ENCODE data around the gene RAPGEF2.

RAPGEF2 gene

GRCh38 chr4:159126716-159127115 lies 23.8 kb downstream of the RAPGEF2 start:
- H3K9me2 ChIP-seq (replicated peaks; ENCODE audit: control insufficient read depth, low read length), result no peaks in the 10 kb centered on the region
- TF ChIP-seq, protein P1, sequence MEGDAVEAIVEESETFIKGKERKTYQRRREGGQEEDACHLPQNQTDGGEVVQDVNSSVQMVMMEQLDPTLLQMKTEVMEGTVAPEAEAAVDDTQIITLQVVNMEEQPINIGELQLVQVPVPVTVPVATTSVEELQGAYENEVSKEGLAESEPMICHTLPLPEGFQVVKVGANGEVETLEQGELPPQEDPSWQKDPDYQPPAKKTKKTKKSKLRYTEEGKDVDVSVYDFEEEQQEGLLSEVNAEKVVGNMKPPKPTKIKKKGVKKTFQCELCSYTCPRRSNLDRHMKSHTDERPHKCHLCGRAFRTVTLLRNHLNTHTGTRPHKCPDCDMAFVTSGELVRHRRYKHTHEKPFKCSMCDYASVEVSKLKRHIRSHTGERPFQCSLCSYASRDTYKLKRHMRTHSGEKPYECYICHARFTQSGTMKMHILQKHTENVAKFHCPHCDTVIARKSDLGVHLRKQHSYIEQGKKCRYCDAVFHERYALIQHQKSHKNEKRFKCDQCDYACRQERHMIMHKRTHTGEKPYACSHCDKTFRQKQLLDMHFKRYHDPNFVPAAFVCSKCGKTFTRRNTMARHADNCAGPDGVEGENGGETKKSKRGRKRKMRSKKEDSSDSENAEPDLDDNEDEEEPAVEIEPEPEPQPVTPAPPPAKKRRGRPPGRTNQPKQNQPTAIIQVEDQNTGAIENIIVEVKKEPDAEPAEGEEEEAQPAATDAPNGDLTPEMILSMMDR (IDR thresholded peaks at IDR 0.05; ENCODE audit: low read depth, low read length, poor library complexity, severe bottlenecking), result no peak
- no peak for TF ChIP-seq EZH2phosphoT487 (IDR thresholded peaks at IDR 0.05; ENCODE audit: borderline replicate concordance, low read length)
- H4K20me1 ChIP-seq (ENCODE audit: control insufficient read depth, insufficient read depth, low read depth, low read length), result no peaks in the 10 kb centered on the region; the same call in 1 of the 2 replicates
- no peaks in the 10 kb centered on the region for H3K9me3 ChIP-seq (ENCODE audit: control insufficient read depth, insufficient read depth, low read length)
- no peaks in the 10 kb centered on the region for H3K27me3 ChIP-seq (ENCODE audit: control insufficient read depth, low read length)
- no peaks in the 10 kb centered on the region for H3K36me3 ChIP-seq (ENCODE audit: control insufficient read depth, low read length)
- H3F3A ChIP-seq (ENCODE audit: control insufficient read depth, insufficient read depth), result no peaks in the 10 kb centered on the region
- peaks cover 52% of the 10 kb centered on the region for H3K79me2 ChIP-seq (ENCODE audit: control insufficient read depth, low read length)
- no peak overlapping the region for H3K27ac ChIP-seq (ENCODE audit: low read depth, low read length)
- no peak overlapping the region for H3K4me2 ChIP-seq (ENCODE audit: low read length)
- peaks cover 38% of the 10 kb centered on the region for H3K4me1 ChIP-seq (ENCODE audit: control insufficient read depth, low read length)
- no peak overlapping the region for H3K4me3 ChIP-seq (ENCODE audit: low read length)

DNA sequence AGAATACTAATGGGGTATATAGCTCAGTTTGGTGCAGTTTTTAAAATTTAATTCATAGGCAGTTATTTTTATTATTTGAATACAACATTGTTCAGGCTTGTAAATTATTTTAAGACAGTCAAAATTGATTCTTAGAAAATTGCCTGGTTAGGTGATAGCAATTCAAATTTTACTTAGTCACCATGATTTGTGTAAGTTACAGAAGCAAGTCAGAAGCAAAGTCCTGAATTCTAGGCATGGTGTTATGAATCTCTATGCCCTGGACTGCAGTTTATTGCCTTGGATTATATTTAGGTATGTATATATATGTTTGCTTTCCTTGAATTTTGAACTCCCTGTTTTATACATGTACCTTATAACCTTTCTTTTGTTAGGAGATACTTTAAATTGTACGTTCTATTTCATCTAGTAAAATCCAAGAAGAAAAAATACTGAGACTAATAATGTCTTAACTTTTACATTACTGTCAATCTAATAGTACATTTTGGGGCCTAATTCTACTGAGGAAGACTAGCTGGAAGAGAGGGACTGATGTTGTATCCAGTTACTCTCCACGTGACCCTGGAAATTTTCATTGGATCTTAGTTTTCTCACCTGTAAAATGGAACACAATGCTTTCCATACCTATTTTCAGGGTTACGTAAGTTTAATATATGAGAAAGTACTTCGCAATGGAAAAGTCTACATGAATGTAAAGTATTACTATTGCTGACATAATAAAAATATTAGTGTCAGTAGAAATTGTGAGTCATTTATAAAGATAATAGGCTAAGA lies 25.1 kb downstream of the RAPGEF2 start:
- no peak overlapping the region for H3K27ac ChIP-seq (ENCODE audit: low read depth, low read length)
- no peaks in the 10 kb centered on the region for H3K36me3 ChIP-seq (ENCODE audit: control insufficient read depth, low read length)
- no peaks in the 10 kb centered on the region; the same call in 1 of the 2 replicates for H4K20me1 ChIP-seq (ENCODE audit: control insufficient read depth, insufficient read depth, low read depth, low read length)
- H3K4me1 ChIP-seq (ENCODE audit: control insufficient read depth, low read length), result peaks cover 29% of the 10 kb centered on the region
- peaks cover 55% of the 10 kb centered on the region for H3K79me2 ChIP-seq (ENCODE audit: control insufficient read depth, low read length)
- H3K4me3 ChIP-seq (ENCODE audit: low read length), result no peak overlapping the region
- no peak overlapping the region for H3K4me2 ChIP-seq (ENCODE audit: low read length)
- H3F3A ChIP-seq (ENCODE audit: control insufficient read depth, insufficient read depth), result no peaks in the 10 kb centered on the region
- TF ChIP-seq, protein P1 (IDR thresholded peaks at IDR 0.05; ENCODE audit: low read depth, low read length, poor library complexity, severe bottlenecking), result no peak
- no peak for TF ChIP-seq EZH2phosphoT487 (IDR thresholded peaks at IDR 0.05; ENCODE audit: borderline replicate concordance, low read length)
- H3K9me3 ChIP-seq (ENCODE audit: control insufficient read depth, insufficient read depth, low read length), result no peaks in the 10 kb centered on the region
- no peaks in the 10 kb centered on the region for H3K27me3 ChIP-seq (ENCODE audit: control insufficient read depth, low read length)
- H3K9me2 ChIP-seq (replicated peaks; ENCODE audit: control insufficient read depth, low read length), result no peaks in the 10 kb centered on the region

DNA sequence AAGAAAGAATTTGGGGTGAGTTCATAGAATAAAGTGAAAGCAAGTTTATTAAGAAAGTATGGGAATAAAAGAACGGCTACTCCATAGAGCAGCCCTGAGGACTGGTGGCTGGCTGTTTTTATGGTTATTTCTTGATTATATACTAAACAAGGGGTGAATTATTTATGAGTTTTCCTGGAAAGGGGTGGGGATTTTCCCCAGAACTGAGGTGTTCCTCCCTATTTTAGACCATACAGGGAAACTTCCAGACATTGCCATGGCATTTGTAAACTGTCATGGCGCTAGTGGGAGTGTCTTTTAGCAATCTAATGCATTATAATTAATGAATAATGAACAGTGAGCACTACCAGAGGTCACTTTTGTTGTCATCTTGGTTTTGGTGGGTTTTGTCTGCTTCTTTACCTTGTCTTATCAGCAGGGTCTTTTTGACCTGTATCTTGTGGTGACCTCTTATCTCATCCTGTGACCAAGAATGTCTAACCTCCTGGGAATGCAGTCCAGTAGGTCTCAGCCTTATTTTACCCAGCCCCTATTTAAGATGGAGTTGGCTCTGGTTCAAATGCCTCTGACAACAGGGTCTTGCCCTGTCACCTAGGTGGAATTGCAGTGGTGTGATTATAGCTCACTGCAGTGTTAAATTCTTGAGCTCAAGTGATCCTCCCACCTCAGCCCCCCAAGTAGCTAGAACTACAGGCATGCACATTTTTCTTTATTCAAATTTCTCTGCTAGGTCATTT lies 27.1 kb downstream of the RAPGEF2 start:
- Histone ChIP-seq H3K4me1 (ENCODE audit: control insufficient read depth, low read length) (peaks cover 21% of the 10 kb centered on the region), H3K9me2 (replicated peaks; ENCODE audit: control insufficient read depth, low read length) (no peaks in the 10 kb centered on the region), H3F3A (ENCODE audit: control insufficient read depth, insufficient read depth) (no peaks in the 10 kb centered on the region), H3K36me3 (ENCODE audit: control insufficient read depth, low read length) (no peaks in the 10 kb centered on the region), H3K4me2 (ENCODE audit: low read length) (no peak overlapping the region), H3K9me3 (ENCODE audit: control insufficient read depth, insufficient read depth, low read length) (no peaks in the 10 kb centered on the region), H4K20me1 (ENCODE audit: control insufficient read depth, insufficient read depth, low read depth, low read length) (no peaks in the 10 kb centered on the region; the same call in 1 of the 2 replicates), H3K27me3 (ENCODE audit: control insufficient read depth, low read length) (no peaks in the 10 kb centered on the region), H3K27ac (ENCODE audit: low read depth, low read length) (no peak overlapping the region), H3K79me2 (ENCODE audit: control insufficient read depth, low read length) (peaks cover 47% of the 10 kb centered on the region), H3K4me3 (ENCODE audit: low read length) (no peak overlapping the region)
- TF ChIP-seq, protein P1 (IDR thresholded peaks at IDR 0.05; ENCODE audit: low read depth, low read length, poor library complexity, severe bottlenecking), result no peak
- TF ChIP-seq EZH2phosphoT487 (IDR thresholded peaks at IDR 0.05; ENCODE audit: borderline replicate concordance, low read length), result no peak
